Thyroid gland (tissue), 4 donors: Measurements from ENCODE around the gene DDN.

Experiments used
- POLR2A ChIP-seq, 2 donors: fragments of 450-650 bp; IDR thresholded peaks; one replicate each; pipeline ENCODE4 v1.6.1; 2017; ENCODE audit warnings: antibody characterized with exemption in 2 of 2, mild to moderate bottlenecking in 2 of 2, moderate library complexity in 1 of 2
- TF ChIP-seq, protein P1 (sequence below), 6 experiments: fragments of 200-600 bp in 3 of 6; fragments of 450-650 bp in 3 of 6; sonication (generic) in 3 of 6; IDR thresholded peaks; one replicate each; pipeline ENCODE4 v1.5.1; 2016 to 2019; ENCODE audit warnings: antibody characterized with exemption in 6 of 6, mild to moderate bottlenecking in 2 of 6, inconsistent platforms in 1 of 6, moderate library complexity in 1 of 6

DNA sequence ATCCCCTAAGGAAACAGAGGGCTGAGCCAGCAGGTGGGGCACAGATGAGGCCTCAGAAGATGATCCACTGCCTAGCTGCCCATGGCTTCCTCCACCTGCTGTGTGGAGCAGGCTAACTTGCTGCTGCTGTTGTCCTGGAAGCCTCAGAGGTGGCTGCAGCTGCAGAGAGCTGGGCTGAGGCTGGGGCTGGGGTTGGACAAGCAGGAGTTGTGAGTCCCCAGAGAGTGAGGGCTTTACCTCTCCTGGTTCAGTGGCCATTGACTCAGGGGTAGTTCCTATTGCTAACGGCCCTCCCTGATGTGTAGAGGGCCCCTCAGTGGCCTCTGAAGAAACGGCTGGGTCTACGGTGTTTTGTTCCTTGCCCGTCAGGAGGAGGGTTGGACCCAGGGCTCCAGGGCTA is 33.1 kb upstream of the DDN start:
- TF ChIP-seq, protein P1, sequence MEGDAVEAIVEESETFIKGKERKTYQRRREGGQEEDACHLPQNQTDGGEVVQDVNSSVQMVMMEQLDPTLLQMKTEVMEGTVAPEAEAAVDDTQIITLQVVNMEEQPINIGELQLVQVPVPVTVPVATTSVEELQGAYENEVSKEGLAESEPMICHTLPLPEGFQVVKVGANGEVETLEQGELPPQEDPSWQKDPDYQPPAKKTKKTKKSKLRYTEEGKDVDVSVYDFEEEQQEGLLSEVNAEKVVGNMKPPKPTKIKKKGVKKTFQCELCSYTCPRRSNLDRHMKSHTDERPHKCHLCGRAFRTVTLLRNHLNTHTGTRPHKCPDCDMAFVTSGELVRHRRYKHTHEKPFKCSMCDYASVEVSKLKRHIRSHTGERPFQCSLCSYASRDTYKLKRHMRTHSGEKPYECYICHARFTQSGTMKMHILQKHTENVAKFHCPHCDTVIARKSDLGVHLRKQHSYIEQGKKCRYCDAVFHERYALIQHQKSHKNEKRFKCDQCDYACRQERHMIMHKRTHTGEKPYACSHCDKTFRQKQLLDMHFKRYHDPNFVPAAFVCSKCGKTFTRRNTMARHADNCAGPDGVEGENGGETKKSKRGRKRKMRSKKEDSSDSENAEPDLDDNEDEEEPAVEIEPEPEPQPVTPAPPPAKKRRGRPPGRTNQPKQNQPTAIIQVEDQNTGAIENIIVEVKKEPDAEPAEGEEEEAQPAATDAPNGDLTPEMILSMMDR (IDR thresholded peaks at IDR 0.05) = no peak
- TF ChIP-seq POLR2A (IDR thresholded peaks at IDR 0.05) = no peak
